ENCODE data around the gene ZNF124. TPM values are rescaled to one million over a fixed set of nuclear protein-coding genes. Genes with fewer than 3 reads are reported as not detected.
A peak's percentile ranks its signal among the peaks of the same experiment; 100 is the strongest.

Gene ZNF124
- total RNA-seq, 1 experiment from 2014 or later = 47.5 TPM

DNA sequence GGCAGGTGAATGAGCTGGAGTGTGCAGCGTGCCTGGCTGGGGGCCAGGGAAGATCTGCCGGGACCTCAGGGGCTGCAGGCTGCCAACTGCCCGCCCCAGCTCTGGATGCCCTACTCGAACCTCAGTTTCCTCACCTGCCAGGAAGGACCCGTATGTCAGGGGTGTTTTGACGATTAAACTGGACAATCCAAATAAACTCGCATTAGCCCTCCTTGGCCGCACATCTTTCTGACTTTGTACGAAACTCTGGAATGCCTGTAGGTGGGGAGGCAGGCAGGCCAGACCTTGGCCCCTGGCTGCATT lies 59.4 kb downstream of the ZNF124 start:
- DNase-seq = no peak
- no peaks in the 10 kb centered on the region for H3K4me1 Mint-ChIP-seq (ENCODE audit: low read depth, unreplicated experiment)
- Histone ChIP-seq H3K4me3 (ENCODE audit: low read depth, low read length) (peak overlapping the region; percentile 72), H3K9me3 (no peaks in the 10 kb centered on the region), H3K36me3 (ENCODE audit: control insufficient read depth, insufficient read depth, low read length) (no peaks in the 10 kb centered on the region), H3K4me1 (peaks cover 6% of the 10 kb centered on the region; the same call in 1 of the 2 replicates), H3K27me3 (replicated peaks; ENCODE audit: control insufficient read depth, insufficient read depth, low read length) (no peaks in the 10 kb centered on the region)
- H3K27ac Mint-ChIP-seq (ENCODE audit: unreplicated experiment) = no peak overlapping the region
- peaks cover 18% of the 10 kb centered on the region for H3K36me3 Mint-ChIP-seq (ENCODE audit: insufficient read depth, unreplicated experiment)
- CTCF ChIA-PET = no interaction called here
- intact Hi-C loops (cut with micrococcal nuclease; ENCODE audit: unreplicated experiment) = no loop called here
- no peaks in the 10 kb centered on the region for H3K9me3 Mint-ChIP-seq (ENCODE audit: unreplicated experiment)
- no TSS peak for BruUV-seq (replicated peaks)
- TF ChIP-seq CTCF (IDR thresholded peaks at IDR 0.05; ENCODE audit: insufficient read depth in 1 of 2, low read depth in 1 of 2, low read length in 1 of 2, severe bottlenecking in 1 of 2, unreplicated experiment in 1 of 2) = no peak
- POLR2A ChIA-PET = no interaction called here
- H3K4me3 Mint-ChIP-seq (ENCODE audit: unreplicated experiment) = peak overlapping the region; percentile 92
- no peaks in the 10 kb centered on the region for H3K27me3 Mint-ChIP-seq (ENCODE audit: insufficient read depth, unreplicated experiment)

DNA sequence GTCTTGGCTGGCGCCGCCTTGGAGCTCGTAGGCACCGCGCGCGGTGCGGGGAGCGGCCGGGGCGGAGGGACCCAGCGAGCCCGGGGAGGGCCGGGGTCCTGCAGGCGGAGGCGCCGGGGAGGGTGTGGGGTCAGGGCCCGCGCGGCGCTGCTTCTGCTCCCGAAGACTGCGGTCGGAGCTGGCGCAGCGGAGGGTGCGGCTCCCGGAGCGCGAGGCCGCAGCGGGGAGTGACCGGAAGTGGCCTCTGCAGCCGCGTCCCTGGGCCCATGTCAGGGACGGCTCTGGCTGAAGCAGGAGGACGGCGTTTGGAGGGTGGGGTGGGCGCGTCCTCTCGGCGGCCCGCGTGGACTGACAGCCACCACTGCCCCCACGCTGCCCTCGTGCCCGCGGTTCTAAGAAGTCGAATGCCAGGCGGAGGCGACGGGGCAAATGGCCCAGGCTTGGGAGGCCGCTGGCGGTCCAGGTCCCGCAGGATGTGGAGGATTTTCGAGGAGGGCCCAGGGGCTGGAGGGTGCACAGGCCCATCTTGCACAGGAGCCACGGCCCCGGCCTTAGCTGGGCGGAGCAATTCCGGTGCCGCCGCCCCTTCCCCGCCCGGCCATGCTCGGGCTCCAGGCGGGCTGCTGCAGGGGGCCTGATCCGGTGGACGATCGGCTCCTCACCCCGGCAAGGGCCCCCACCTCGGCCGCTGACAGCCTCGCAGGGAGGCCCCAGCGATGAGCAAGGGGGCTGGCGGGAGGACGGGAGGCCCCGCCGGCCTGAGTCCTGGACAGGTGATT lies 59.9 kb downstream of the ZNF124 start:
- H3K36me3 Mint-ChIP-seq (ENCODE audit: insufficient read depth, unreplicated experiment) = peaks cover 18% of the 10 kb centered on the region
- H3K27me3 Mint-ChIP-seq (ENCODE audit: insufficient read depth, unreplicated experiment) = no peaks in the 10 kb centered on the region
- Histone ChIP-seq H3K9me3 (no peaks in the 10 kb centered on the region), H3K4me3 (ENCODE audit: low read depth, low read length) (peak overlapping the region; percentile 72), H3K36me3 (ENCODE audit: control insufficient read depth, insufficient read depth, low read length) (no peaks in the 10 kb centered on the region), H3K27me3 (replicated peaks; ENCODE audit: control insufficient read depth, insufficient read depth, low read length) (no peaks in the 10 kb centered on the region), H3K4me1 (peaks cover 6% of the 10 kb centered on the region; the same call in 1 of the 2 replicates)
- CTCF ChIA-PET = no interaction called here
- peak overlapping the region; percentile 92 for H3K4me3 Mint-ChIP-seq (ENCODE audit: unreplicated experiment)
- POLR2A ChIA-PET = interaction anchor here (0.6 kb wide), 3 partner anchors 34 to 1534 kb away, joined by 3 to 4 read pairs (median 3); partner anchors contain the start of gene ZNF670
- no peak for TF ChIP-seq CTCF (IDR thresholded peaks at IDR 0.05; ENCODE audit: insufficient read depth in 1 of 2, low read depth in 1 of 2, low read length in 1 of 2, severe bottlenecking in 1 of 2, unreplicated experiment in 1 of 2)
- no peak overlapping the region for H3K27ac Mint-ChIP-seq (ENCODE audit: unreplicated experiment)
- intact Hi-C loops (cut with micrococcal nuclease; ENCODE audit: unreplicated experiment) = no loop called here
- H3K9me3 Mint-ChIP-seq (ENCODE audit: unreplicated experiment) = no peaks in the 10 kb centered on the region
- BruUV-seq (replicated peaks) = no TSS peak
- DNase-seq = peak; percentile 68 to 77
- no peaks in the 10 kb centered on the region for H3K4me1 Mint-ChIP-seq (ENCODE audit: low read depth, unreplicated experiment)

- Histone ChIP-seq H3K27me3 (replicated peaks; ENCODE audit: control insufficient read depth, insufficient read depth, low read length) (no peaks in the 10 kb centered on the region), H3K36me3 (ENCODE audit: control insufficient read depth, insufficient read depth, low read length) (no peaks in the 10 kb centered on the region), H3K4me3 (ENCODE audit: low read depth, low read length) (peak overlapping the region; percentile 72), H3K9me3 (no peaks in the 10 kb centered on the region), H3K4me1 (peaks cover 6% of the 10 kb centered on the region; the same call in 1 of the 2 replicates)
- BruUV-seq (replicated peaks) = no TSS peak
- CTCF ChIA-PET = no interaction called here
- POLR2A ChIA-PET = interaction anchor here (0.6 kb wide), 2 partner anchors 181 to 1533 kb away, joined by 3 to 4 read pairs; no protein-coding TSS in a partner anchor
- no peaks in the 10 kb centered on the region for H3K4me1 Mint-ChIP-seq (ENCODE audit: low read depth, unreplicated experiment)
- intact Hi-C loops (cut with micrococcal nuclease; ENCODE audit: unreplicated experiment) = no loop called here
- H3K27ac Mint-ChIP-seq (ENCODE audit: unreplicated experiment) = peak overlapping the region; percentile 18
- no peaks in the 10 kb centered on the region for H3K27me3 Mint-ChIP-seq (ENCODE audit: insufficient read depth, unreplicated experiment)
- TF ChIP-seq CTCF (IDR thresholded peaks at IDR 0.05; ENCODE audit: insufficient read depth in 1 of 2, low read depth in 1 of 2, low read length in 1 of 2, severe bottlenecking in 1 of 2, unreplicated experiment in 1 of 2) = no peak
- no peaks in the 10 kb centered on the region for H3K9me3 Mint-ChIP-seq (ENCODE audit: unreplicated experiment)
- peaks cover 18% of the 10 kb centered on the region for H3K36me3 Mint-ChIP-seq (ENCODE audit: insufficient read depth, unreplicated experiment)
- peak overlapping the region; percentile 92 for H3K4me3 Mint-ChIP-seq (ENCODE audit: unreplicated experiment)
- DNase-seq = peak in 1 of 2 experiments; percentile 49
These were observed 60.5 kb downstream of the ZNF124 start for GRCh38 chr1:247111259-247111699.
